OCI-LY7 (cell line): ENCODE results near the gene TMEM97.

ENCODE experiments used
- CTCF ChIP-seq: fragments of 200-600 bp; sonication (generic); conservative IDR thresholded peaks from 2 replicates; pipeline ENCODE4 v1.5.1; 2014; ENCODE audit warnings: mild to moderate bottlenecking, antibody characterized with exemption, low read length, moderate library complexity, mixed read lengths
- EZH2phosphoT487 ChIP-seq: fragments of 200-600 bp; sonication (generic); IDR thresholded peaks from 2 replicates; pipeline ENCODE4 v1.6.1; 2018; ENCODE audit warnings: low read depth, borderline replicate concordance, mild to moderate bottlenecking, mixed run types, antibody characterized with exemption, low read length, moderate library complexity, mixed read lengths

GRCh38 chr17:28372203-28372944 is 53.4 kb downstream of the TMEM97 start:
- TF ChIP-seq CTCF (no peak), EZH2phosphoT487 (no peak)
